IPS-18c (cell line): ENCODE results near the gene DNAJC18.

ENCODE experiments used
- H3K4me3 ChIP-seq: 2 replicates; pipeline ENCODE4 v1.7.0; 2013; ENCODE audit warnings: low read depth, mild to moderate bottlenecking, low read length, moderate library complexity; ENCODE audit not compliant: insufficient read depth
- H3K9me3 ChIP-seq: one replicate; pipeline ENCODE4 v1.6.1; 2013; ENCODE audit warnings: mild to moderate bottlenecking, low read length, moderate library complexity; ENCODE audit not compliant: control insufficient read depth, insufficient read depth

DNAJC18 gene

GRCh38 chr5:139397921-139398320 is 41.4 kb downstream of the DNAJC18 start:
- H3K9me3 ChIP-seq = no peaks in the 10 kb centered on the region

GRCh38 chr5:139396691-139397090 is 42.6 kb downstream of the DNAJC18 start:
- H3K4me3 ChIP-seq = no peak overlapping the region
- H3K9me3 ChIP-seq = no peaks in the 10 kb centered on the region

More at GRCh38 chr5:139397921-139398320, 41.4 kb downstream of the DNAJC18 start:
- H3K4me3 ChIP-seq = no peak overlapping the region

- H3K9me3 ChIP-seq = no peaks in the 10 kb centered on the region
- no peak overlapping the region; the same call in 1 of the 2 replicates for H3K4me3 ChIP-seq
Observed at GRCh38 chr5:139395844-139396640, 43.3 kb downstream of the DNAJC18 start.

- Histone ChIP-seq H3K9me3 (no peaks in the 10 kb centered on the region), H3K4me3 (peak within 1 kb of the TSS; percentile 61)
Observed at GRCh38 chr5:139394654-139395566, 44.4 kb downstream of the DNAJC18 start, which contains the start of gene PROB1. Gene PROB1, minus strand, starts transcription at chr5:139395104. Its CDS starts 23 bp downstream, at chr5:139395081.

- Histone ChIP-seq H3K9me3 (no peaks in the 10 kb centered on the region), H3K4me3 (peak overlapping the region; percentile 61; the same call in 1 of the 2 replicates)
Observed at GRCh38 chr5:139394123-139394653, 45.1 kb downstream of the DNAJC18 start.

GRCh38 chr5:139393497-139394122 is 45.7 kb downstream of the DNAJC18 start:
- no peaks in the 10 kb centered on the region for H3K9me3 ChIP-seq
- H3K4me3 ChIP-seq = peak overlapping the region; percentile 61

- H3K4me3 ChIP-seq = peak overlapping the region; percentile 61
- H3K9me3 ChIP-seq = no peaks in the 10 kb centered on the region
Observed at GRCh38 chr5:139392678-139393496, 46.4 kb downstream of the DNAJC18 start.

GRCh38 chr5:139392324-139392677 is 47.0 kb downstream of the DNAJC18 start:
- peak overlapping the region; percentile 61 for H3K4me3 ChIP-seq
- H3K9me3 ChIP-seq = no peaks in the 10 kb centered on the region

- no peaks in the 10 kb centered on the region for H3K9me3 ChIP-seq
- H3K4me3 ChIP-seq = peak overlapping the region; percentile 61; the same call in 1 of the 2 replicates
Observed at GRCh38 chr5:139391570-139392323, 47.6 kb downstream of the DNAJC18 start.

GRCh38 chr5:139390639-139391569 is 48.4 kb downstream of the DNAJC18 start:
- no peaks in the 10 kb centered on the region for H3K9me3 ChIP-seq
- no peak overlapping the region for H3K4me3 ChIP-seq

GRCh38 chr5:139389701-139390638 is 49.4 kb downstream of the DNAJC18 start, which contains the start of gene MZB1:
Gene MZB1, minus strand, starts transcription at chr5:139389913. Its CDS starts 57 bp downstream, at chr5:139389856.
- H3K4me3 ChIP-seq = no peak within 1 kb of the TSS

GRCh38 chr5:139388198-139388821 is 51.0 kb downstream of the DNAJC18 start:
- no peaks in the 10 kb centered on the region for H3K9me3 ChIP-seq
- H3K4me3 ChIP-seq = no peak overlapping the region

More at GRCh38 chr5:139389701-139390638, 49.4 kb downstream of the DNAJC18 start, which contains the start of gene MZB1:
- no peaks in the 10 kb centered on the region for H3K9me3 ChIP-seq

- Histone ChIP-seq H3K9me3 (no peaks in the 10 kb centered on the region), H3K4me3 (no peak overlapping the region)
Observed at GRCh38 chr5:139387611-139388197, 51.6 kb downstream of the DNAJC18 start.
